SK-N-SH (cell line): ENCODE data around the gene ZNF576. TPM values are rescaled to one million over a fixed set of nuclear protein-coding genes. Genes with fewer than 3 reads are reported as not detected.
A peak's percentile ranks its signal among the peaks of the same experiment; 100 is the strongest.

Source experiments
- CTCF ChIA-PET: fragments of 300-600, 350-600 bp; formaldehyde crosslinking; extraction: SDS; loops from one replicate; lab custom pipeline; 2021; lab: Yijun Ruan, JAX
- POLR2A ChIA-PET: fragments of 350-600 bp; sonication (Branson Sonifier 250); formaldehyde crosslinking; extraction: SDS; loops from one replicate; lab custom pipeline; 2020; ENCODE audit warnings: antibody characterized with exemption, inconsistent platforms; lab: Yijun Ruan, JAX
- DNase-seq: peaks from one replicate; pipeline ENCODE4 v3.0.0; 2012
- H2AFZ ChIP-seq: fragments of 200-600 bp; sonication (generic); 2 replicates; pipeline ENCODE4 v1.8.1; 2016; ENCODE audit warnings: antibody characterized with exemption, mild to moderate bottlenecking, low read depth
- H3F3A ChIP-seq: fragments of 200-600 bp; sonication (generic); replicated peaks from 2 replicates; pipeline ENCODE3; 2016; ENCODE audit warnings: antibody characterized with exemption, mild to moderate bottlenecking; ENCODE audit not compliant: insufficient read depth
- H3K27ac ChIP-seq, 2 experiments: fragments of 200-500 bp in 1 of 2; fragments of 200-600 bp in 1 of 2; sonication (Bioruptor generic) in 1 of 2; sonication (generic), shearing (Covaris generic) in 1 of 2; 2 replicates each; pipeline versions ENCODE4 v1.5.1 to v1.6.1; 2014 to 2016; ENCODE audit warnings: low read depth in 2 of 2, inconsistent platforms in 1 of 2, low read length in 1 of 2, mild to moderate bottlenecking in 1 of 2, mixed read lengths in 1 of 2
- H3K27me3 ChIP-seq: fragments of 200-600 bp; sonication (generic), shearing (Covaris generic); 2 replicates; pipeline ENCODE4 v1.6.1; 2016; ENCODE audit warnings: mixed run types; ENCODE audit not compliant: insufficient read depth
- H3K36me3 ChIP-seq, 2 experiments: fragments of 200-500 bp in 1 of 2; fragments of 200-600 bp in 1 of 2; sonication (Bioruptor generic) in 1 of 2; sonication (generic) in 1 of 2; replicated peaks in 1 of 2; 2 replicates each; pipeline versions ENCODE3 to v1.5.1; 2014 to 2016; ENCODE audit warnings: low read length in 1 of 2, mild to moderate bottlenecking in 1 of 2; ENCODE audit not compliant: insufficient read depth in 2 of 2, control insufficient read depth in 1 of 2
- H3K4me1 ChIP-seq, 2 experiments: fragments of 200-500 bp in 1 of 2; fragments of 200-600 bp in 1 of 2; sonication (Bioruptor generic) in 1 of 2; sonication (generic), shearing (Covaris generic) in 1 of 2; 2 replicates each; pipeline versions ENCODE4 v1.5.1 to v1.6.1; 2014 to 2016; ENCODE audit warnings: low read depth in 1 of 2, low read length in 1 of 2, mixed run types in 1 of 2; ENCODE audit not compliant: insufficient read depth in 2 of 2, control insufficient read depth in 1 of 2
- H3K4me2 ChIP-seq: fragments of 200-600 bp; sonication (generic), shearing (Covaris generic); 2 replicates; pipeline ENCODE4 v1.6.1; 2017; ENCODE audit warnings: mixed run types
- H3K4me3 ChIP-seq, 2 experiments: fragments of 200-500 bp in 1 of 2; fragments of 200-600 bp in 1 of 2; sonication (Bioruptor generic) in 1 of 2; sonication (generic), shearing (Covaris generic) in 1 of 2; 2 replicates each; pipeline versions ENCODE4 v1.5.1 to v1.8.1; 2014 to 2016; ENCODE audit warnings: low read depth in 2 of 2, inconsistent platforms in 1 of 2, low read length in 1 of 2, mild to moderate bottlenecking in 1 of 2, mixed read lengths in 1 of 2, moderate library complexity in 1 of 2
- H3K79me2 ChIP-seq: fragments of 200-600 bp; sonication (generic); 2 replicates; pipeline ENCODE4 v1.8.1; 2017; ENCODE audit warnings: mild to moderate bottlenecking; ENCODE audit not compliant: insufficient read depth
- H3K9ac ChIP-seq: fragments of 200-600 bp; sonication (generic); 2 replicates; pipeline ENCODE4 v1.6.1; 2017; ENCODE audit warnings: mixed run types
- H3K9me2 ChIP-seq: fragments of 200-600 bp; sonication (generic); 2 replicates; pipeline ENCODE4 v1.6.1; 2017; ENCODE audit warnings: mixed run types
- H3K9me3 ChIP-seq: fragments of 200-600 bp; sonication (generic); 2 replicates; pipeline ENCODE4 v1.6.1; 2017; ENCODE audit warnings: mixed run types, mild to moderate bottlenecking, moderate library complexity
- H4K20me1 ChIP-seq: fragments of 200-600 bp; sonication (generic); 2 replicates; pipeline ENCODE4 v1.6.1; 2017; ENCODE audit warnings: mild to moderate bottlenecking, mixed run types; ENCODE audit not compliant: insufficient read depth
- CHD2 ChIP-seq: fragments of 150-350 bp; IDR thresholded peaks from 2 replicates; pipeline ENCODE4 v1.6.1; 2018; ENCODE audit warnings: low read length; ENCODE audit not compliant: partially characterized antibody
- CTCF ChIP-seq: fragments of 200-600 bp; sonication (generic); IDR thresholded peaks from 2 replicates; pipeline ENCODE4 v1.6.1; 2017; ENCODE audit warnings: antibody characterized with exemption, mild to moderate bottlenecking, moderate library complexity
- GABPA ChIP-seq: IDR thresholded peaks from 2 replicates; pipeline ENCODE4 v1.4.0; 2012; ENCODE audit warnings: low read depth, mild to moderate bottlenecking
- JUND ChIP-seq: IDR thresholded peaks from 2 replicates; pipeline ENCODE4 v1.4.0; 2012
- MEF2A ChIP-seq: IDR thresholded peaks from 2 replicates; pipeline ENCODE4 v1.4.0; 2012; ENCODE audit warnings: low read depth, borderline replicate concordance
- RAD21 ChIP-seq: IDR thresholded peaks from 2 replicates; pipeline ENCODE4 v1.6.1; 2012; ENCODE audit warnings: mild to moderate bottlenecking, low read length
- RXRA ChIP-seq: IDR thresholded peaks from 2 replicates; pipeline ENCODE4 v1.4.0; 2012; ENCODE audit warnings: low read depth, mild to moderate bottlenecking, borderline replicate concordance
- SMC3 ChIP-seq: IDR thresholded peaks from 2 replicates; pipeline ENCODE4 v1.6.1; 2012; ENCODE audit warnings: low read depth, low read length, improper control_type of control experiment
- TAF1 ChIP-seq: IDR thresholded peaks from 2 replicates; pipeline ENCODE4 v1.6.1; 2012; ENCODE audit warnings: low read depth, mild to moderate bottlenecking, low read length, moderate library complexity, borderline replicate concordance
- TCF12 ChIP-seq: IDR thresholded peaks from 2 replicates; pipeline ENCODE4 v1.4.0; 2012
- WGBS: methylation state at CpG from one replicate; pipeline ENCODE4 v1.1.6; 2017; ENCODE audit warnings: low lambda C conversion rate; 5-methylcytosine and 5-hydroxymethylcytosine counted together
- polyA plus RNA-seq, 3 experiments: library from polyadenylated mRNA; depleted of rRNA; stranded (reverse); fragments of >200 nt; gene quantifications; 2 replicates each; pipeline ENCODE4 v1.2.3, GENCODE V29; 2012

Gene ZNF576
- polyA plus RNA-seq, 1 of the 3 experiments (the other 2 are of a cell fraction), result 12.8 TPM

- H3K79me2 ChIP-seq, result no peaks in the 10 kb centered on the region; the same call in 1 of the 2 replicates
- WGBS, result 57% methylated on average over 7 of the region's 8 CpGs
- H3K9ac ChIP-seq, result no peak overlapping the region
- no peak overlapping the region for H2AFZ ChIP-seq
- H3K27ac ChIP-seq, result no peak overlapping the region
- peaks cover 18 to 39% of the 10 kb centered on the region in 2 experiments for H3K36me3 ChIP-seq
- peaks cover 18% of the 10 kb centered on the region for H3F3A ChIP-seq
- H3K4me2 ChIP-seq, result no peak overlapping the region
- no peaks in the 10 kb centered on the region for H4K20me1 ChIP-seq
- DNase-seq, result peak; percentile 85
- no peaks in the 10 kb centered on the region for H3K9me3 ChIP-seq
- no peaks in the 10 kb centered on the region for H3K27me3 ChIP-seq
- CTCF ChIA-PET, result interaction anchor here (0.6 to 8.5 kb wide), 39 partner anchors 8 to 240 kb away, joined by 3 to 104 read pairs (median 4); partner anchors contain the start of genes IRGQ, PINLYP, PLAUR and XRCC1
- no peaks in the 10 kb centered on the region for H3K9me2 ChIP-seq
- no peak overlapping the region for H3K4me3 ChIP-seq
- H3K4me1 ChIP-seq, result no peaks in the 10 kb centered on the region
- TF ChIP-seq MEF2A (no peak), JUND (no peak), TCF12 (no peak), RAD21 (peak; percentile 75), CTCF (peak; percentile 78), TAF1 (no peak), RXRA (no peak), SMC3 (peak; percentile 63)
- POLR2A ChIA-PET, result interaction anchor here (0.7 kb wide), 1 partner anchor 41 kb away, joined by 5 read pairs; the partner anchor contains the start of genes IRGQ and ZNF576
Measured at GRCh38 chr19:43555185-43555770, 41.1 kb upstream of the ZNF576 start.

- Histone ChIP-seq H3K27ac (no peak overlapping the region), H3K9ac (no peak overlapping the region), H3K9me3 (no peaks in the 10 kb centered on the region), H2AFZ (no peak overlapping the region), H3F3A (peaks cover 34% of the 10 kb centered on the region), H3K27me3 (no peaks in the 10 kb centered on the region), H3K9me2 (no peaks in the 10 kb centered on the region), H3K79me2 (peaks cover 10% of the 10 kb centered on the region; the same call in 1 of the 2 replicates), H3K4me3 (no peak overlapping the region), H3K4me1 (peaks cover 0 to 14% of the 10 kb centered on the region in 2 experiments; a peak in 1 of 4 replicates), H3K36me3 (peaks cover 11 to 13% of the 10 kb centered on the region in 2 experiments), H4K20me1 (0 out of 2 replicates have a peak, but pooled peaks cover 2% of the 10 kb centered on the region), H3K4me2 (no peak overlapping the region)
- ChIA-PET POLR2A (no interaction called here), CTCF (interaction anchor here (0.6 to 1.3 kb wide), 2 partner anchors 10 to 33 kb away, joined by 3 read pairs; no protein-coding TSS in a partner anchor)
- no peak for DNase-seq
- TF ChIP-seq GABPA, result no peak
- no peak for TF ChIP-seq CHD2
- TF ChIP-seq CTCF, result 0 out of 2 replicates have a peak, but pooled peaks have one; percentile 10
- TF ChIP-seq MEF2A, result no peak
- TF ChIP-seq, all 33 proteins: peak for 1
- 90% methylated on average over 6 of the region's 6 CpGs for WGBS
Measured at GRCh38 chr19:43560687-43561086, 35.7 kb upstream of the ZNF576 start.
